NK-92 (cell line): Measurements from ENCODE around the gene ERBB3.
"Not testable (repeated sequence)": the region's sequence is repeated elsewhere in the genome, so short reads cannot be mapped to it uniquely, and the experiment has no call there.

Experiments used
- DNase-seq: peaks from one replicate; lab custom pipeline; 2025; ENCODE audit not compliant: unreplicated experiment; lab: John Stamatoyannopoulos, UW

ERBB3 gene

DNA sequence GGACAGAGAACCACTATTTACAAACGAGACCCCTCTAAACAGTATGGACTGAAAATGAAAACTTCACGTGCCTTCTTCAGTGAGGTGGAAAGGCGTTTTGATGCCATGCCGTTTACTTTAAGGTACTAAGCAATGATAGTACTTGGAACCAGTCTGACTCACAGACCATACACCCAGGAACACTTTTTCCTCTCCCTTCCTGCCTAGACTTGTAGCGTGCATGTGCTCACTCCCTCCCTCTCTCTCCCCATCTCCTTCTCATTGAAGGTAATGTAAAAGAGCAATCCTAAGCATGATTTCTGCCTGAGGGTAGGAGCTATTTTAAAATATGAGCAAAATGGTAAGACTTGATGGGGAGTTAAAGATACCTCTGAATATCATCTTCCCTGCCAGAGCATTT lies 30.6 kb downstream of the ERBB3 start:
- DNase-seq = no peak

DNA sequence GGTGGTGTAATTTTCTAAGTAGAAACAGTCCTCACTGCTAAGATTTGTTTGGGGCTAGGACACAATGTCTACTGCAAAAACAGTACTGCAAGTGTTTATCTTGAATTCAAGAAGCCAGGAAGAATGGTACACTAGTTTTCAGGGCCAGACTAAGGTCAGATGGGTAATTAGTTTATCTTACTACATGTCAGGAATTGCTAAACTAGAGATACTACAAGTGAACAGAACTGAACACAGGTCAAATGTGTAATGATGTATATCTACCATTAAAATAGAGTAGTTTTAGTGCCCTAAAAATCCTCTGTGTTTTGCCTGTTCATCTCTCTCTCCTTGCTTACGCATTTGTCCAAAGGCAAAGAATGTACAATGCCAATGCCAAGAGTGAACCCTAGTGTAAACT lies 34.1 kb downstream of the ERBB3 start:
- DNase-seq = no peak

- DNase-seq = no peak
Measured at GRCh38 chr12:56115329-56115728, 35.4 kb downstream of the ERBB3 start.

GRCh38 chr12:56116267-56117081 lies 36.5 kb downstream of the ERBB3 start, which contains the start of gene RPL41:
Gene RPL41, plus strand, starts transcription at chr12:56116633.
- peak; percentile 59 for DNase-seq

GRCh38 chr12:56117082-56117706 lies 37.2 kb downstream of the ERBB3 start:
- DNase-seq = not testable (repeated sequence)

GRCh38 chr12:56117778-56118687 lies 38.1 kb downstream of the ERBB3 start, which contains the start of gene ZC3H10:
Gene ZC3H10, plus strand, starts transcription at chr12:56118266. Its CDS starts 2,297 bp downstream, at chr12:56120563.
- peak; percentile 73 for DNase-seq

DNA sequence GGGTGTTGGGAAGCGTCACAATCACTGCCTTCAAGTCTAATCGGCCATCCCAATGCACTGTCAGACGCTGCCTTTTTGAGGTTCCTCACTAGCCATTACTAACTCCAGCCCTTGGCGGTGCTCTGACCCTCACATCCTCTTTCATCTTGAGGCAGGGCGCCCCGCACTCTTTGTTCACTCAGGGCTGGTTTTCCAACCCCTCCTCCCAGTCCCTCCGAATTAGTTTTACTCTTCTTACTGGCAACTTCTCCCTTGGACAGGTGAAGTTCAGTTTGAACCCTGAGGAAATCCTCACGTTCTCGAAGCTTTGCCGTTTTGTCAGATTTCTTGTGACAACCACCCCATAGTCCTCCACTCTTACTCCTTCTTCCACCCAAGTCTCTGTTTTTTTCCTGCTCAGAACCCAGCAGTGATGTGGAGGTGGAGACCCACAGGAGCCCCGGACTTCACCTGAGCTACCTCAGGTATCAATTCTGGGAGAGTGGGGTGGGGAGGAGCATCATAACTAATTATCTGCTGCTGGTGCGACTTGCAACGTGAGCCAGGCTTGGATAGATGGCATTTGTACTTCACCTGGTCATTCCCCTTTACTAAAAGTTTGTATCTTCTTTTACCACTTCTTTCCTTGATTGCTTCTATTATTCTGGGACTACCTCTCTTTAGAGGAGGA lies 38.9 kb downstream of the ERBB3 start:
- DNase-seq = no peak

DNA sequence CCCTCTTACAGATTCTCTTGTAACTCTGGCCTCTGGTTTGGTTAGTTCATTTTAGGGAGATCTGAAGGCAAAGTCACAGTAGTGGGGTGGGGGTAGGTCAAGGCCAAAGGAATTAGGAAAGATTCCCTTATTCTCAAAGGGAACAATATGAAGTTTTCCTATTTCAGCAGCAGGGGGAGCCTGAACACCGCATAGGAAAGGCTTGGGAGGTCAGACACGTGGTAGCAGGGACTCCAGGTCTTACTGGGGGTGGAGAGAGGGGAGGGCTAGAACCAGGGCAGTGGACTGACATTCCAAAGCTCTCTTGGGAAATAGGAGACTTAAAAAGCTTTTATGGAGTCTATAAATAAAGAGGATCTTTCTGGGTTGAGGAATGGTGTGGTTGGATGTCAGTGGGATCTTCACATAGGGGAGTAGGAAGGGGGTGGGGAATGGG lies 39.4 kb downstream of the ERBB3 start:
- DNase-seq = no peak

GRCh38 chr12:56120158-56120846 lies 40.3 kb downstream of the ERBB3 start:
- no peak for DNase-seq

DNA sequence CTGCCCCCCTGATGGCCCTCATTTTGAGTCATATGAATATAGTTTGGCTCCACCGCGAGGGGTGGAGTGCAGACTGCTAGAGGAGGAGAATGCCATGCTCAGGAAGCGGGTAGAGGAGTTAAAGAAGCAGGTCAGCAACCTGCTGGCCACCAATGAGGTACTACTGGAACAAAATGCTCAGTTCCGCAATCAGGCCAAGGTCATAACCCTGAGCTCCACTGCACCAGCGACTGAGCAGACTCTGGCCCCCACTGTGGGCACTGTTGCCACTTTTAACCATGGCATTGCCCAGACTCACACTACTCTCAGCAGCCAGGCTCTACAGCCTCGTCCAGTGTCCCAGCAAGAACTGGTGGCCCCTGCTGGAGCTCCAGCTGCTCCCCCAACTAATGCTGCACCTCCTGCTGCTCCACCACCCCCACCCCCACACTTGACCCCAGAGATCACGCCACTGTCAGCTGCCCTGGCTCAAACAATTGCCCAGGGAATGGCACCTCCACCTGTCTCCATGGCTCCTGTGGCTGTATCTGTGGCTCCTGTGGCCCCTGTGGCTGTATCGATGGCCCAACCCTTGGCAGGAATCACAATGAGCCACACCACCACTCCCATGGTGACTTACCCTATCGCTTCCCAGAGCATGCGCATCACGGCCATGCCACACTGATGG lies 41.4 kb downstream of the ERBB3 start:
- no peak for DNase-seq

GRCh38 chr12:56122637-56123036 lies 42.7 kb downstream of the ERBB3 start:
- DNase-seq = no peak

- DNase-seq = no peak
Measured at GRCh38 chr12:56124133-56124532, 44.2 kb downstream of the ERBB3 start.

DNA sequence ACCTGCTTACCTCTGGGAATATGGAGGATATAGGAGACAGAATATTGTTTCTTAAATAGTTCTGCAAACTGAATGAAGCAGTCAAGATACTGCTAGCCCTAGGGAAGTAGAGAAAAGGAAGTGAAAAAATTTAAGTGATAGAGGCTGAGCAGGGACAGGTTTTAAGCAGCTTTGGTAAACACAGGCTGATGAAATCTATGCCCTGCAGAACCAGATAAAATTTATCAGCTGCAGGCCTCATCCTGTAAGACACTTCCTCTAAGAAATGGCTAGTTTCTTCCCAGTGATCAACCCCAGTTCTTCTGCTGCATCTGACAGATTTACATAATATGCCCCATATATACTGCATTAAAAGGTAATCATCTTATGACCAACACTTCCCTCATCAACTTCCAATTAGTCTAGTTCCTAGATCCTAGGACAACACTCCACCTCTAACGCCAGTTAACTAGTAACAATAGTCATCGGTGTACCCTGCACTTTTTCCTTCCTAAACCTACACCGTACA lies 46.8 kb downstream of the ERBB3 start:
- DNase-seq = no peak

GRCh38 chr12:56127485-56127887 lies 47.5 kb downstream of the ERBB3 start:
- DNase-seq = no peak

DNA sequence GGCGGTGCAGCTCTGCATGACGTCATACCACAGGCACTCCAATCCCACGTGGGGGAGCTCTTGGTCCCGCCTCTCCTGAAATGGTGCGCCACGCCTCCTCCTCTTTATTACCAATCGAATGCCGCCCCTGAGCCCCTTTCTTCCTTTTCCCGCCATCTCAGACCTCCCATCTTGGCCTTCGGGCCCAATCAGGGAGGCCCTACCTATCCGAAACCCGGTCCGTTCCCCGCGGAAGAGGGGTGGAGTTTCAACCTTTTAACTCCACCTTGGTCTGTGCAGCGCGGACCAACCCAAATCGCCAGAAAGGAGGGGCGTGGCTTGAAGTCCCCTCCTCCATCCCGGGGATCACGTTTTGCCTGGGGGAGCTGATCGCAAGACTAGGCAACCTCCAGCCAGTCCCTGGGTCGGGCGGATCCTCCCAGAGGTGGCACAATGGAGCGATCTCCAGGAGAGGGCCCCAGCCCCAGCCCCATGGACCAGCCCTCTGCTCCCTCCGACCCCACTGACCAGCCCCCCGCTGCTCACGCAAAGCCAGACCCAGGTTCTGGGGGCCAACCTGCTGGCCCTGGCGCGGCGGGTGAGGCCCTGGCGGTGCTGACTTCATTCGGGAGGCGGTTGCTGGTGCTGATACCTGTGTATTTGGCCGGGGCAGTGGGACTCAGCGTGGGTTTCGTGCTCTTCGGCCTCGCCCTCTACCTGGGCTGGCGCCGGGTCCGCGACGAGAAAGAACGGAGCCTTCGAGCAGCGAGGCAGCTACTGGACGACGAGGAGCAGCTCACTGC lies 48.1 kb downstream of the ERBB3 start, which contains the start of gene ESYT1:
Gene ESYT1 (plus strand): TSS at position 380 of the 782 bp plus-strand sequence. CDS start 53 bp downstream, at position 433.
- DNase-seq = peak; percentile 93

GRCh38 chr12:56128670-56129205 lies 48.8 kb downstream of the ERBB3 start:
- no peak for DNase-seq

DNA sequence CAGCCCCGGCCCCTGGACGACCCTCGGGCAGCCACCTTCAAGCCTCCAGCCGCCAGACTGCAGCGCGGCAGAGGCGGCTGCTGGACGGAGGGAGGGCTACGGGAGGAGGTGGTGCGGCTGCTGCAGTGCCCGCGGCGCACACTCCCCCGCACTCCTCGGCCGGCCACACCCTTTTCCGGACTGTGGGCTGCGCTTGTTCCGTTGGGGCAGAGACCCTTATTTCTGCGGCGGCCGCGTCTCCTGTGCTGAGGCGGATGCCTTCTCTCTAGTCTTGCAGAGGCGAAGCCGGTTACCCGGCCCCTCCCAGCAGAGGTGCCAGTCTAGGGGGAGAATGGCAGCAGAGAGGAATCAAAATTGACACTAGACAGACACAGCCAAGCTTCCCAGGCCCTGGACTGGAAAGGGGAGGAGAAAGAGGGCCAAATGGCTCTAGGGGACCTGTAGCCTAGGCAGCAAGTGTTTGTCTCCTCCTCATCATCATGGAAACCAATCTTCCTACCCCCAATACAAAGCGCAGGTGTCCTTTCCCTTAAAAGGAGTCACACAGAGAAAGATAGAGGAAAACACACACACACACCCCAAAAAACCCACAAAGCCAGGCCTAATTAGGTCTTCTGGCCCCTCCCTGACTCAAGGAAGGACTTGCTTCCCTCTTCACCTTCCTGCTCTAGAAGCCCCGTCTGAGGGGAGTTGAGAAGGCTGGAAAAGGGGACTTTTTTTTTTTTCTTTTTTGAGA lies 49.4 kb downstream of the ERBB3 start:
- DNase-seq = no peak
